Measurements from ENCODE around the gene RPS4Y2. TPM values are rescaled to one million over a fixed set of nuclear protein-coding genes. Genes with fewer than 3 reads are reported as not detected.

The RPS4Y2 gene
- polyA plus RNA-seq, 6 donors from 2014 or later, result 4.0 TPM; not detected in 5

DNA sequence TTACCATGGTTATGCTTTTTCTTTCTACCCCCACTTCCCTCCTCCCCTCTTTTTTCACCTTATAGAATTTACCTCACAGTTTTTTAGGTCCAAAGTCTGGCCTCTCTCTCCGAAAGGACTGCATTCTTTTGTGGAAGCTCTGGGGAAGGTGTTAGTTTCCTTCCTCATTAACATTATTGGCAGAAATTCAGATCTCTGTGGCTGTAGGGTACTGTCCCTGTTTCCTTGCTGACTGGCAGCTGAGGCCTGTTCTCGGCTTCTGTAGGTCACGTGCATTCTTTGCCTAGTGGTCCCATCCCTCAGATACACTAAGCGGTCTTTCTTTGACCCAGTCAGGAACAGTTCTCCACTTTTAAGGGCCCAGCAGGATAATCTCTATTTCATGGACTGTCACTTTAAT is 25.5 kb downstream of the RPS4Y2 start:
- ATAC-seq (ENCODE audit: low read depth in 2 of 2) (peak in 1 of 2 donors; percentile 20), DNase-seq (no peak)
- no peak overlapping the region for H3K27ac Mint-ChIP-seq
- H3K9me3 Mint-ChIP-seq, result no peaks in the 10 kb centered on the region
- no peaks in the 10 kb centered on the region for H3K27me3 Mint-ChIP-seq
- H3K36me3 Mint-ChIP-seq, result no peaks in the 10 kb centered on the region
- no peak overlapping the region for H3K4me3 Mint-ChIP-seq
- peaks cover 0 to 23% (median 0%) of the 10 kb centered on the region in 3 donors for H3K4me1 Mint-ChIP-seq

DNA sequence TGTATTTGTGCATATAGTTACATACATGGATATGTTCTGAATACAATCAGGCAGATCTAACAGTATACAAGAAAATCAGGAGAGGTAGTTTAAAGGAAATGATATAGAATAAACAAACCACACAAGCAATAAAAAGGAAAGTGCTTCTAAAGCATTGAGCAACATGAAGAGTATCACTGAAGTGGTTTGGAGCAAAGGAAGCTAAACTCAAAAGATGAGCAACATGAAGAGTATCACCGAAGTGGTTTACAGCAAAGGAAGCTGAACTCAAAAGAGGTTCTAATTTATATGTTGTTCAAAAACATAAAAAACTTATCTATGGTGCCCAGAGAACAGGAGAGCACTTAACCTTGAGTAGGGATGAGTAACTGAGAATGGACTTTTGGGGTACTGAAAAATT is 29.1 kb downstream of the RPS4Y2 start:
- Mint-ChIP-seq H3K9me3 (no peaks in the 10 kb centered on the region), H3K27me3 (no peaks in the 10 kb centered on the region), H3K36me3 (no peaks in the 10 kb centered on the region), H3K4me1 (peaks cover 0 to 28% (median 0%) of the 10 kb centered on the region in 3 donors), H3K4me3 (no peak overlapping the region), H3K27ac (no peak overlapping the region)
- DNase-seq (no peak), ATAC-seq (ENCODE audit: low read depth in 2 of 2) (no peak)

DNA sequence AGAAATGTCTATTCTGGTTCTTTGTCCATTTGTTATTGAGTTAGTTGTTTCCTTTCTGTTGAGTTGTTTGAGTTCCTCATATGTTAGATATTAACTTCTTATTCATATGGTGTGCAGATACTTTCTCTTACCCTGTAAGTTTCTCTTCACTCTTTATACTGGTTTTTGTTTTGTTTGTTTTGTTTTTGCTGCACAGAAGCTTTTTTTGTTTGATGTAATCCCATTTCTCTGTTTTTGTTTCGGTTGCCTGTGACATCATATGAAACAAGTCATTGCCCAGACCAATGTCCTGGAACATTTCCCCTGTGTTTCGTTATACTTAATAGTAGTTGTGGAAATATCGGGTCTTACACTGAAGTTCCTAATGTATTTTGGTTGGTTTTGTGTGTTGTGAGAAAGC is 31.2 kb downstream of the RPS4Y2 start:
- Mint-ChIP-seq H3K27ac (no peak overlapping the region), H3K4me3 (peak overlapping the region in 2 of 8 donors; percentile 0 to 2)

DNA sequence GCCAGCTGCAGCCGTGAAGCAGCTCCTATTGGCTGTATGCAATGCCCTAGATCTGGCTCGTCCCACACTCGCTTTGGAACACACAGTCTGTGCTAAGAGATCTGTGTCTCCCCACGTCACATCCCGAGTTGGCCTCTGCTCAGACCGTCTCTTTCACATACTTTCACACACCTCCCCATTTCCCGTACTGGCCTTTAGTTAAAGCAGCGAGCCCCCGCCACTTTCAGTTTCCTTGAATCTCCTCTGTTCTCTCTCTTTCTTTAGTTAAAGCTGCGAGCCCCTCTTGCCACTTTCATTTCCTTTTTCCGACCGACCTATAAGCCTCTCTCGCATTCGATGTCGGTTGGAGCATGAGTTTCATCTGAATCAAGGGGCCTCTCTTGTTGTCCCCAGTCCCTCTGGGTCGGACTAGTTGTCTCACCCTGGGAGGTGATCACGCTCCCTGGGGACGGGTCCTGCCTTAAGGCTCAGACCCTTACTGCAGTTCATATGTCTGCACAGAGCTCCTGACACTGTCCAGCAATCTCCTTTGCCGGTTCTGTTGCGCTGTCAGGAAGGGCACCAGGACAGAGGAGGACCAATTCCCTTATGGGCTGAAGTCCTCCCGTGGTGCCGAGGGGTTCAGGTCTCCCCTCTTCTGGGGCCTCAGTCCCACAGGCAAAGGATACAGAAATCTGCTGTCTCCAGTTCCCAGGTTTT is 42.6 kb downstream of the RPS4Y2 start:
- Mint-ChIP-seq H3K9me3 (no peaks in the 10 kb centered on the region), H3K27ac (peak overlapping the region in 1 of 6 donors; percentile 94), H3K4me1 (peaks cover 0 to 39% (median 0%) of the 10 kb centered on the region in 3 donors), H3K27me3 (no peaks in the 10 kb centered on the region), H3K4me3 (peak overlapping the region in 2 of 8 donors; percentile 64 to 74), H3K36me3 (no peaks in the 10 kb centered on the region)
- DNase-seq (no peak), ATAC-seq (ENCODE audit: low read depth in 2 of 2) (peak in 1 of 2 donors; percentile 89)

More for the DNA sequence above, 31.2 kb downstream of the RPS4Y2 start:
- no peaks in the 10 kb centered on the region for H3K36me3 Mint-ChIP-seq
- DNase-seq (no peak), ATAC-seq (ENCODE audit: low read depth in 2 of 2) (peak in 1 of 2 donors; percentile 88)
- H3K9me3 Mint-ChIP-seq, result no peaks in the 10 kb centered on the region
- peaks cover 0 to 14% (median 0%) of the 10 kb centered on the region in 3 donors for H3K4me1 Mint-ChIP-seq
- no peaks in the 10 kb centered on the region for H3K27me3 Mint-ChIP-seq

DNA sequence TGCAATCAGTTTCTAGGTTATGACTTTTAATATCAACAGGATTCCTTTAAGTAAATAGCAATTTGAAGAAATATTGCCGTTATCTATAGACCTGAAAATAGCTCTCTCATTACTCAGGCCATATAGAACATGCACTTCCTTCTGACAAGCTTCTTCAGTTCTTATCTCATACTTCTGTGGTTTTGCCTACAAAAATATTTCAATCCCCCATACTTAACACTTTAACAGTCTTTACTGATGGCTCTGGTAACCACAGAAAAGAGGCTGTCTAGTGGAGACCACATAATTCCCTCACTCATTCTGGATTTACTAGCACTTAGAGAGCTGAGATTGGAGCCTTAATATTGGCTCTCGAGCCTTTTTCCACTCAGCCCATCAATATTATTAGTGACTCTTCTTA is 46.8 kb downstream of the RPS4Y2 start:
- Mint-ChIP-seq H3K27ac (peak overlapping the region in 1 of 6 donors; percentile 63), H3K4me1 (peaks cover 0 to 40% (median 0%) of the 10 kb centered on the region in 3 donors), H3K27me3 (no peaks in the 10 kb centered on the region), H3K36me3 (no peaks in the 10 kb centered on the region), H3K4me3 (no peak overlapping the region), H3K9me3 (no peaks in the 10 kb centered on the region)
- ATAC-seq (ENCODE audit: low read depth in 2 of 2), result no peak
- DNase-seq, result no peak

DNA sequence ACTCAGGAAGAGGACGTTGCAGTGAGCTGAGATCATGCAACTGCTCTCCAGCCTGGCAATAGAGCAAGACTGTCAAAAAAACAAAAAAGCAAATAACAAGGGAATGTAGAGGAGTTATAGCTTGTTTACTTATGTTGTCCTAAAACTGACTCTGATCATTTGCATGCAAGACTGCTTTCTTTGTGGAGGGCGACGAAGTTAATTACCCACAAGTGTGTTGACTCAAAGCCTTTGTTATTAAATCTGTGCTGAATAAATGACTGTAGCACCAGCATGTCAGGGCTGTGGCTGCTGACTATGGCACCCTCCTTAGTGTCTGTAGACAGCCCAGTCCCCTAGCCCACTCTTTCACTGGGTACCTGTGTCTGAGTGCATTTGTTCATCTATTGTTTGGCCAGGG is 50.3 kb downstream of the RPS4Y2 start:
- H3K27ac Mint-ChIP-seq, result no peak overlapping the region
- ATAC-seq (ENCODE audit: low read depth in 2 of 2) (peak in 1 of 2 donors; percentile 35), DNase-seq (no peak)
- H3K4me3 Mint-ChIP-seq, result no peak overlapping the region
- H3K36me3 Mint-ChIP-seq, result no peaks in the 10 kb centered on the region
- H3K9me3 Mint-ChIP-seq, result no peaks in the 10 kb centered on the region
- no peaks in the 10 kb centered on the region for H3K27me3 Mint-ChIP-seq
- peaks cover 0 to 23% (median 0%) of the 10 kb centered on the region in 3 donors for H3K4me1 Mint-ChIP-seq

DNA sequence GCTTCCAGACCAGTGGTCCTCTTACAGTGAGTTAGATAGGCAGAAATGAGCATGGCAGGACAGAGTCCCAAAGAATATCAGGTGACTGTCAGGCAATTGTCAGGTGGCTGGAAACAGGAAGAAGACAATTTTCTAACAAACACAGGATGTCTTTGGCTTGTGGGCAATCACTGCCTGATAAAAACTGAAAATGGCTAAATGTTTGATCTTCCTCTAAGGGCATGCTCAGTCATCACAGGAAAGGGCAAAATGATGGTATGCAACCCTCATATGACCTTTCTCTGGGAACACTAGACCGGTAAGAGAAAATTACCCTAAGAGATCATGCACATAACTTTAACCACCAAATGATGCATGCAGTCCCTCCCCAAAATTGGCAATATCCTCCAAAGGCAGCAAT is 57.6 kb downstream of the RPS4Y2 start:
- H3K4me3 Mint-ChIP-seq, result no peak overlapping the region
- DNase-seq, result no peak

DNA sequence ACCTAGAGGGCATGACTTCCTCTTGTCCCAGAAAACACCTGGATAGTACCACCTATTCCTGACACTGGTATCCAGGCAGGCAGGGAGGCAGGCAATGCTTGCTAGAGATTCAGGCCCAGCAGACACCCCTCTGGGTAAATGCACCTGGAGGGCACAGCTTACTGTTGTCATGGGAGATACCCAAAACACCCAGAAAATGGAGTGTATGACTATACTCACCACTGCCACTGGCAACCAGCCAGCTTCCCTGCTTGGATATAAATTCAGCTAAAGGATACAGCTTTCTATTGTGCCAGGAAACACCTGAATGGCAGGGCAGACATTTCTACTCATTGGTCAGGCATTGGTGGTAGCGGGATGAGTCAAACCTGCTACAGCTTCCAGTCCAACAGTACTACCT is 58.9 kb downstream of the RPS4Y2 start:
- no peak overlapping the region for H3K27ac Mint-ChIP-seq

More for the DNA sequence above, 57.6 kb downstream of the RPS4Y2 start:
- no peak for ATAC-seq (ENCODE audit: low read depth in 2 of 2)
- Mint-ChIP-seq H3K4me1 (peaks cover 0 to 12% (median 0%) of the 10 kb centered on the region in 3 donors), H3K9me3 (peaks cover 0 to 2% (median 0%) of the 10 kb centered on the region in 7 donors), H3K36me3 (no peaks in the 10 kb centered on the region), H3K27me3 (no peaks in the 10 kb centered on the region), H3K27ac (peak overlapping the region in 1 of 6 donors; percentile 36)

DNA sequence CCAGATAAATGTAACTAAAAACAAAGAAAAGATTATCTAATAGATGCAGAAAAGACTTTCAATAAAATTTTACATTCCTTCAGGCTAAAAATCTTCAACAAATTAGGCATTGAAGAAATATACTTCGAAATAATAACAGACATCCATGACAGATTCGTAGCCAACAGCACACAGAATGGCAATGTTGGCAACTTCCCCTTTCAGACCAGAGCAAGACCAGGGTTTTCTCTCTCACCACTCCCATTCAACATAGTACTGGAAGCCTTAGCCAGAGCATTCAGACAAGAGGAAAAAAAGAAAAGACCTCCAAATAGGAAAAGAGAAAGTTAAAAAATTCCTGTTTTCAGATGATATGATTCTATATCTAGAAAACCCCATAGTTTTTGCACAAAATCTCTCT is 61.2 kb downstream of the RPS4Y2 start:
- Mint-ChIP-seq H3K9me3 (peaks cover 0 to 2% (median 0%) of the 10 kb centered on the region in 7 donors), H3K4me3 (no peak overlapping the region), H3K36me3 (no peaks in the 10 kb centered on the region), H3K4me1 (peaks cover 0 to 12% (median 0%) of the 10 kb centered on the region in 3 donors), H3K27me3 (no peaks in the 10 kb centered on the region), H3K27ac (no peak overlapping the region)
- ATAC-seq (ENCODE audit: low read depth in 2 of 2), result peak in 1 of 2 donors; percentile 52
- no peak for DNase-seq

More for the DNA sequence above, 58.9 kb downstream of the RPS4Y2 start:
- Mint-ChIP-seq H3K4me3 (no peak overlapping the region), H3K27me3 (no peaks in the 10 kb centered on the region), H3K4me1 (peaks cover 0 to 12% (median 0%) of the 10 kb centered on the region in 3 donors), H3K9me3 (peaks cover 0 to 2% (median 0%) of the 10 kb centered on the region in 7 donors), H3K36me3 (no peaks in the 10 kb centered on the region)
- DNase-seq, result no peak
- ATAC-seq (ENCODE audit: low read depth in 2 of 2), result no peak

Other genes starting within 250 kb of the RPS4Y2 start
- gene EIF1AY, start 180.3 kb upstream of the RPS4Y2 start, polyA plus RNA-seq (ENCODE audit: low read depth in 6 of 6), result 100 to 1,000 TPM in 1 of 6 donors, not detected in 5; 173 TPM